Gastrocnemius medialis (tissue), 4 donors: ENCODE measurements around the gene FUT3. TPM values are rescaled to one million over a fixed set of nuclear protein-coding genes. Genes with fewer than 3 reads are reported as not detected.

ENCODE experiments used
- ATAC-seq, 2 donors: fragments of 150-250 bp; one replicate each; pipeline ENCODE4 v1.9.1; 2016
- DNase-seq, 2 donors: peaks; one replicate each; pipeline ENCODE4 v3.0.0-alpha.2; 2019
- H3K27ac ChIP-seq, 4 donors: fragments of 200-600 bp; sonication (generic); 1 replicate in 1 of 4; 2 replicates in 3 of 4; pipeline ENCODE4 v1.5.1; 2016 to 2018; ENCODE audit warnings: mild to moderate bottlenecking in 2 of 4, moderate library complexity in 1 of 4
- H3K27me3 ChIP-seq, 3 donors: fragments of 200-600 bp; sonication (generic) in 2 of 3; 1 replicate in 1 of 3; 2 replicates in 2 of 3; pipeline versions ENCODE4 v1.5.1 to v1.6.0; 2016 to 2019; ENCODE audit warnings: mild to moderate bottlenecking in 1 of 3, moderate library complexity in 1 of 3
- H3K36me3 ChIP-seq, 2 donors: fragments of 200-600 bp; sonication (generic) in 1 of 2; one replicate each; pipeline ENCODE4 v1.5.1; 2017 to 2018
- H3K4me1 ChIP-seq, 2 donors: fragments of 200-600 bp; sonication (generic) in 1 of 2; one replicate each; pipeline ENCODE4 v1.5.1; 2016 to 2017; ENCODE audit warnings: mild to moderate bottlenecking in 2 of 2
- H3K4me3 ChIP-seq, 4 donors: fragments of 200-600 bp; sonication (generic) in 3 of 4; 1 replicate in 1 of 4; 2 replicates in 3 of 4; pipeline ENCODE4 v1.5.1; 2016 to 2019; ENCODE audit warnings: mild to moderate bottlenecking in 2 of 4
- H3K9me3 ChIP-seq, 3 donors: fragments of 200-600 bp; sonication (generic) in 2 of 3; 1 replicate in 1 of 3; 2 replicates in 2 of 3; pipeline ENCODE4 v1.5.1; 2016 to 2019
- CTCF ChIP-seq, 5 experiments: fragments of 450-650 bp in 3 of 5; fragments of 200-600 bp in 2 of 5; sonication (generic) in 2 of 5; IDR thresholded peaks in 4 of 5; conservative IDR thresholded peaks in 1 of 5; 1 replicate in 4 of 5; 2 replicates in 1 of 5; pipeline ENCODE4 v1.5.1; 2016 to 2019; ENCODE audit warnings: antibody characterized with exemption in 5 of 5, mild to moderate bottlenecking in 3 of 5, moderate library complexity in 3 of 5
- POLR2A ChIP-seq, 2 donors: fragments of 450-650 bp; IDR thresholded peaks; one replicate each; pipeline ENCODE4 v1.6.1; 2017; ENCODE audit warnings: antibody characterized with exemption in 2 of 2, mild to moderate bottlenecking in 2 of 2, moderate library complexity in 2 of 2
- in situ Hi-C, 4 donors: fragments of 200-750 bp; cut with MboI; loops; one replicate each; pipeline versions ENCODE4 v1.15.0 to v1.8.0; 2017; ENCODE audit warnings: low sequenced_read_pairs in 4 of 4
- intact Hi-C: fragments of 100-400 bp; cut with DNase I; formaldehyde crosslinking; loops from one replicate; pipeline ENCODE4 v1.15.1; 2023; ENCODE audit warnings: low total_unique reads
- total RNA-seq, 4 donors: library from RNA; depleted of rRNA; stranded (reverse); fragments of >200 nt; gene quantifications; one replicate each; pipeline versions ENCODE4 v1.1.0 to v1.2.3, GENCODE V29; 2016

FUT3 gene
- total RNA-seq, 4 donors from 2014 or later: 0.32 TPM; not detected in 3

GRCh38 chr19:5832061-5832460 is 19.2 kb downstream of the FUT3 start:
- Histone ChIP-seq H3K4me1 (no peaks in the 10 kb centered on the region), H3K27ac (no peak overlapping the region), H3K9me3 (no peaks in the 10 kb centered on the region), H3K27me3 (peaks cover 34 to 57% (median 43%) of the 10 kb centered on the region in 3 donors), H3K4me3 (no peak overlapping the region), H3K36me3 (no peaks in the 10 kb centered on the region)
- TF ChIP-seq CTCF (IDR thresholded peaks at IDR 0.05 in 4 of 5, conservative IDR thresholded peaks at IDR 0.05 in 1 of 5) (no peak), POLR2A (IDR thresholded peaks at IDR 0.05) (no peak)
- no peak for DNase-seq
- intact Hi-C loops: no loop called here
- ATAC-seq: no peak
- in situ Hi-C loops: no loop called here

DNA sequence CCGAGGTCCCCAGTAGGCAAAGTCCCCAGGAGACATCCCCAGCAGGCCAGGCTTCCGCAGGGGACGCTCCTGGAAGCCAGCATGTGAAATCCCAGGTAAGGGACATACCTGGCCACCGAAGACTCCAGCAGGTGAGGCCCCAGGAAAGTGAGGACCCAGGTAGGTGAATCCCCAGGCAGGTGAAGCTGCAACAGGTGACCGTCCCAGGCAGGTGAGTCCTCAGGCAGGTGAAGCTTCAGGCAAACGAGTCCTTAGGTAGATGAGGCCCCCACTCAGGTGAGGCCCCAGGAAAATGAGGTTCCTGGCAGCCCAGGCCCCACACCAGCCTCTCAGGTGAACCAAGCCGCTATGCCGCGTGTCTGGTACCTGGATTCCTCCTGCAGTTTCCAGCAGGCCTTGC is 20.1 kb downstream of the FUT3 start:
- intact Hi-C loops: no loop called here

DNA sequence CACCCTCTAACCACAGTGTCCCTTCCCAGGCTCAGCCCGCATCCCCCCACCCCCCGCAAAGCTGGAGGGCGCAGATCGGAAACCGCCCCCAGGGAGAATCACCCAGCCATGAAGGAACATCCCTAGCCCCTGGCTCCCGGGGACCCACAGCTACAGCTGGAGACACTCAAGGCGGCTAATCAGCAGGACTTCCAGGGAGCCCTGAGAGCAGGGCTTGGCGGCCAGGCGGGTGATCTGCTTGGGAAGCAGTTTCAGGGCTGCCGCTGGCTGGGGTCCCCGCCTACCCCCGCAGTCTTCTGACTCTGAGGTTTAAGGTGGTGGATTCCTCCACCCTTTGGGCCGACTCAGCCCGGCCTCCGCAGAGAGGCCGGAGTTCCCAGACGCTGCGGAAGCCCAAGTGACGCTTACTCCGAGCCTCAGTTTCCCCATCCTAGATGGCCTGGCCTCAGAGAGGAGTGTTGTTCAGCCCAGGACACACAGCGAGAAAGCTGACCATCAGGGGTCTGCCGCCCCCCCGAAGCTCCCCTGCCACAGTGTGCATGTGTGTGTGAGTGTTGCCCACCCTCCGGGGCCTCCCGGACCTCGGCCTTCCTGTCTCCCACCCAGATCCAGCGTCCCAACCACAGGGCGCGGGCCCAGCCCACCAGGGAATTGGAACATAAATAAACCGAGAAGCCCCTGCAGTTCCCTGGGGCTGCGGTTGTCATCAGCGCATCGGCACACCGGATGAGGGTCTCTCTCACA is 21.5 kb downstream of the FUT3 start:
- Histone ChIP-seq H3K36me3 (no peaks in the 10 kb centered on the region), H3K27ac (no peak overlapping the region), H3K4me3 (no peak overlapping the region), H3K4me1 (no peaks in the 10 kb centered on the region), H3K9me3 (no peaks in the 10 kb centered on the region), H3K27me3 (peaks cover 44 to 65% (median 46%) of the 10 kb centered on the region in 3 donors)
- in situ Hi-C loops: no loop called here
- DNase-seq: no peak
- TF ChIP-seq CTCF (IDR thresholded peaks at IDR 0.05 in 4 of 5, conservative IDR thresholded peaks at IDR 0.05 in 1 of 5) (no peak), POLR2A (IDR thresholded peaks at IDR 0.05) (no peak)
- intact Hi-C loops: no loop called here
- no peak for ATAC-seq

More for the DNA sequence above, 20.1 kb downstream of the FUT3 start:
- Histone ChIP-seq H3K9me3 (no peaks in the 10 kb centered on the region), H3K4me3 (no peak overlapping the region), H3K27ac (no peak overlapping the region), H3K27me3 (peaks cover 43 to 62% (median 47%) of the 10 kb centered on the region in 3 donors), H3K4me1 (no peaks in the 10 kb centered on the region), H3K36me3 (no peaks in the 10 kb centered on the region)
- DNase-seq (no peak), ATAC-seq (no peak)
- TF ChIP-seq CTCF (IDR thresholded peaks at IDR 0.05 in 4 of 5, conservative IDR thresholded peaks at IDR 0.05 in 1 of 5) (no peak), POLR2A (IDR thresholded peaks at IDR 0.05) (no peak)
- in situ Hi-C loops: no loop called here

- DNase-seq (no peak), ATAC-seq (no peak)
- no peak overlapping the region for H3K27ac ChIP-seq
- intact Hi-C loops: no loop called here
- peak overlapping the region in 3 of 4 donors; percentile 28 to 39 (median 37) for H3K4me3 ChIP-seq
- no peaks in the 10 kb centered on the region for H3K4me1 ChIP-seq
- no peaks in the 10 kb centered on the region for H3K36me3 ChIP-seq
- peaks cover 40 to 63% (median 44%) of the 10 kb centered on the region in 3 donors for H3K27me3 ChIP-seq
- no peaks in the 10 kb centered on the region for H3K9me3 ChIP-seq
- in situ Hi-C loops: no loop called here
- TF ChIP-seq CTCF (IDR thresholded peaks at IDR 0.05 in 4 of 5, conservative IDR thresholded peaks at IDR 0.05 in 1 of 5): no peak
- TF ChIP-seq POLR2A (IDR thresholded peaks at IDR 0.05): no peak
Measured at GRCh38 chr19:5828661-5829566, 22.3 kb downstream of the FUT3 start.
